ENCODE data around the gene FGFR4.
"Not testable (repeated sequence)": the region's sequence is repeated elsewhere in the genome, so short reads cannot be mapped to it uniquely, and the experiment has no call there.

The FGFR4 gene

DNA sequence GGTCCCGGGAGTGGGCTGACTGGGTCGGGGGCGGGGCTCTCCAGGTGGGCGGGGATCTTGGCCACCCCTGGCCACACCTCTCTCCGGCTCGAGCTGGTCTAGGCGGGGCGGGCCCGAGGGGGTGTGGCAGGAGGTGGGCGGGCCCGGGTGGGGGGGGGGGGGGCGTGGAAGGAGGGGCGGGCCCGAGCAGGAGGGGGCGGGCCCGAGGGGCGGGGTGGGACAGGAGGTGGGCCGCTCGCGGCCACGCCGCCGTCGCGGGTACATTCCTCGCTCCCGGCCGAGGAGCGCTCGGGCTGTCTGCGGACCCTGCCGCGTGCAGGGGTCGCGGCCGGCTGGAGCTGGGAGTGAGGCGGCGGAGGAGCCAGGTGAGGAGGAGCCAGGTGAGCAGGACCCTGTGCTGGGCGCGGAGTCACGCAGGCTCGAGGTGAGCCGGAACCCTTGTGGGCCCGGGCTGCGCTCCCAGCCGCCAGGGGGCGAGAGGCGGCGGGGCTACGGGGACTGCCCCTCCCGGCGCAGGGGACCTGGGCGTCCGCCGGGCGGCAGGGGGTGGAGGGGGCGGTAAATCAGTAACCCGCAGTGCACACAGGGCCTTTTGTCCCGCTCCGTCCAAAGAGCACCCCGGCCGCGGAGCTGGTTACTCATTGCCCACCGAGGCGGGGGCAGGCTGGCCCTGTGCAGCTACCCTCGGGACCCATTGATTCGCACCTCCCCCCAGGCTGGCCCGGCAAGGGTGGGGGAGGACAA, at the start of gene FGFR4:
FGFR4 (plus strand) TSS at position 262 of the 744 bp plus-strand sequence. CDS start 2,688 bp downstream, outside the sequence.
- DNase-seq (ENCODE audit: low read depth in 2 of 2), result peak; percentile 25 to 29

- no peak for DNase-seq (ENCODE audit: low read depth in 2 of 2)
These were observed 49.8 kb upstream of the FGFR4 start for GRCh38 chr5:177036921-177037320.

GRCh38 chr5:177040814-177041420, 45.8 kb upstream of the FGFR4 start:
- DNase-seq (ENCODE audit: low read depth in 2 of 2), result no peak

GRCh38 chr5:177041936-177042335, 44.8 kb upstream of the FGFR4 start:
- no peak for DNase-seq (ENCODE audit: low read depth in 2 of 2)

DNA sequence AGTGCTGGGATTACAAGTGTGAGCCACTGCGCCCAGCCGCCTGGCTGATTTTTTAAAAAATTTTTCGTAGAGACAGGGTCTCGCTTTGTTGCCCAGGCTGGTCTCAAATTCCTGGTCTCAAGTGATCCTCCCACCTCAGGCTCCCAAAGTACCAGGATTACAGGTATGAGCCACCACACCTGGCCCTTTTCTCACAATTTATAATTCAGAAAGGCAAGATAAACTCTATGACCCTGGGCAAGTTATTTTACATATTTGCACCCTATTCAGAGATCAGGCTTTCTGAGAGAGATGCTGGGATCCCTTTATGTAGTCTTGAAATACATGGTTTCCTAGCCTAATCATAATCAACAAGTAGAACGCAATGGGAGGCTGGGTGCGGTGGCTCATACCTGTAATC, 43.6 kb upstream of the FGFR4 start:
- DNase-seq (ENCODE audit: low read depth in 2 of 2), result no peak

DNA sequence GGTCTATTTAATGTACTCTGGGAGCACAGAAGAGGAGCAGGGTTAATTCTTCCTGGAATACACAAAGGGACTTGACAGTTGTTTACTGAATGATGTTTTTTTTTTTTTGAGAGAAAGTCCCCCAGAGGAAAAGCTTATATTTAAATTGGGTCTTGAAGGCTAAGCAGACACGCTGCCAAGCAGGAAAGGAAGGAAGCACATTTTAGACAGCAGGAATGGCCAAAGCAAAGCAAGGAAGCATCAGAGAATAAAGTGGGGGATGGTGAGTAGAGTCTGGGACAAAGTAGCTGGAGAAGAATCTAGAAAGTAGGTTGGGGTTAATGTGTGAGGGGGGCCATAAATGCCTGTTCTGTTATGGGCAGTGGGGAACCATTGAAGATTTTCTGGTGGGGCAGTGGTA, 42.8 kb upstream of the FGFR4 start:
- DNase-seq (ENCODE audit: low read depth in 2 of 2), result no peak

DNA sequence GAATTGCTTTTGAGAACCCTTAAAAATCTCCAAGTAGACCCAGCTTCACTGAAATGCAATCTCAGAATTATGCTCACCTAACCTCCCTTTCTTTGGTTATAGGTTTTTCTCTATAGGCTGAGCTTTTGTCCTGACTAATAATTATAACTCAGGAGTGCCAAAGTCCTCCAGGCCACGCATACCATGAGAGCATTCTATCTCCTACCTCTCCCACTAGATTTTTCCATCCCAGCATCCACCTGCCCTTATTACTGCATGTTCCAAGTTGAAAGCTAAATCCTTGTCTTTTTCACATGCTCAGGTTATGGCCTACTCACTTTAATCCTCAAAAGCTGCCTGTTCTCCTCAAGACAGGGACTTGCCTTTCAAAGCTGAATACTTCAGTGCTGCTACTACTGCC, 42.1 kb upstream of the FGFR4 start:
- no peak for DNase-seq (ENCODE audit: low read depth in 2 of 2)

DNA sequence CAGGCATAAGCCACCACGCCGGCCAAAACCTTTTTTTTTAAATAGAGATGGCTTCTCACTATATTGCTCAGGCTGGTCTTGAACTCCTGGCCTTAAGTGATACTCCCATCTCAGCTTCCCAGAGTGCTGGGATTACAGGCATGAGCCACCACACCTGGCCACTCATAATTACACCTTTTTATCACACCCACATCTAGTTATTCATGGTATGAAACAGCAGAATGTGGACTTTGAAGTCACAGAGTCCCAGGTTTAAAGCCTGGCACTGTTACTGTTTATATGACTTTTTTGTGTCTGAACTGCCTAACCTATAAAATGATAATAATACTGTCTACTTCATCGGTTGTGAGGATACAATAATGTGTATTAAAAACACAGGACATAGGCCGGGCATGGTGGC, 41.1 kb upstream of the FGFR4 start:
- DNase-seq (ENCODE audit: low read depth in 2 of 2), result no peak

DNA sequence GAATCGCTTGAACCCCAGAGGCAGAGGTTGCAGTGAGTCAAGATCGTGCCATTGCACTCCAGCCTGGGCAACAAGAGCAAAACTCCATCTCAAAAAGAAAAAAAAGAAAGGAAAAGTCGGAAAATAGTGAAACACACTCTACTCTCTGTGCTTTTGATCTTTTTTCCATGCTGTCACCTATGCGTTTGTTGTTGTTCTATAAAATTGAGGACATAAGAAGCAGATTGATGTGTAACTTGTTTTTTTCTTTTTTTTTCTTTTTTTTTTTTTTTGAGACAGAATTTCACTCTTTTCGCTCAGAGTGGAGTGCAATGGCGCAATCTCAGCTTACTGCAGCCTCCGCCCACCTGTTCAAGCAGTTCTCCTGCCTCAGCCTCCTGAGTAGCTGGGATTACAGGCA, 38.2 kb upstream of the FGFR4 start:
- DNase-seq (ENCODE audit: low read depth in 2 of 2), result not testable (repeated sequence)

GRCh38 chr5:177049285-177049684, 37.4 kb upstream of the FGFR4 start:
- DNase-seq (ENCODE audit: low read depth in 2 of 2), result no peak

GRCh38 chr5:177064500-177065277, 22.0 kb upstream of the FGFR4 start:
- no peak for DNase-seq (ENCODE audit: low read depth in 2 of 2)

DNA sequence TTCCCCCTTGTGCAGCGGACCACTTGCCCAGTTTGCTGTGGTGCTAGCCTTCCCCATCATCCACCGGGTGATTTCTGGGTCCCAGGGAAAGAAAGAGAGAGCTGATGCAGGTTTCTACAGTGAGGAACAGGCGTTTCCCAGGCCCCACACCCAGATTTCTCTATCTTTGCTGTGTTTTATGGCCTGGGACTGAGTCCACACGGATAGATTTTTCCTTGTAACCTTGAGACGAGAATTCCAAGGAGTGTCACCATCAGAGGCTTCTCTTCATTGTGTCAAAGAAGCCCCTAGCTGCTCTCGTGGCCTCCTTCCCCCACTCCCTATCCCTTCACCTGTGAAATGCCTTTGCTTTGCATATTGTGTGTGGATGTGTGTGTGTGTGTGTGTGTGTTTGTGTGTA, 21.2 kb upstream of the FGFR4 start:
- no peak for DNase-seq (ENCODE audit: low read depth in 2 of 2)

- DNase-seq (ENCODE audit: low read depth in 2 of 2), result no peak
These were observed 20.5 kb upstream of the FGFR4 start for GRCh38 chr5:177066224-177066623.

DNA sequence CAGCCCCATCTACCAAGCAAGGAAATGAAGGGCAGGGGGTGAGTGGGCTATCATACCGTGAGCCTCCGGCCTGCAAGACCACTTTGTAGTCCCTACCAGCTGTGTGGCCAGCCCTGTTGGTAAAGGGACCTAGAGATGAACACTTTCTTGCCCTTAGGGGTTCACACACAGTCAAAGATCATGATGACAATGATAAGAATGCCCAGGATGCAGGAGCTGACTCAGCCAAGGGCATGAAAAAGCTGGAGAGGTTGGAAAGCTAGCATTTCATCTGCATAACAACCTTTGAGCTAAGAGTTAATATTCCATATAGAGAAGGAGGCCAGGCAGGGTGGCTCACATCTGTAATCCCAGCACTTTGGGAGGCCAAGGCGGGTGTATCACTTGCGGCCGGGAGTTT, 19.2 kb upstream of the FGFR4 start:
- no peak for DNase-seq (ENCODE audit: low read depth in 2 of 2)

DNA sequence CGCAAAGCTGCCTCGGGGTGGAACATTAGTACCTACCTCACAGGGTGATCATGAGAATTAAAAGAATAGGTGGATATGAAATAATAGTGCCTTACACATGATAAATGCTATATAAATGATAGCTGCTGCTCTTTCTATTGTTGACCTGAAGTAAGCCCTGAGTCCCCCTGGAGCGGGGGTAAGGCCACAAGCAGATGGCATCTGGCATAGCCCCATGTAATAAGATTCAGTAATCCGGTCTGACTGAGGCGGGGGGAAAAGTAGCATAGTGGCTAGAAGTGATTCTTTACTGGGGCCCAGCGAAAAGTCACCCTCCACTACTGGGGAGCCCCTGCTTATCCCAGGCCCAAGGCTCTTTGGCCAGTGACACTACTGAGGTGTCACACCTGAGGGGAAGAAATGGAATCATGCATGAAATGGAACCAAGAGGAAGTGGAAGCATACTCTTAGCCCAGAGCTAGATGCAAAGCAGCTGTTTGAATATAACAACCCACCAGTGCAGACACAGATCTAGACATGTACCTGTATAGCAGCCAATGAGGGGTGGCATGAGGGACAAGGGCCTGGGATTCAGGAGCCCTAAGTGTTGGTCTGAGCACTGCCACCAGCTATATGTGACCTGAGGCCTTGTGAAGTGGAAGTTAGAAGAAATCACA, 16.1 kb upstream of the FGFR4 start:
- DNase-seq (ENCODE audit: low read depth in 2 of 2), result no peak

DNA sequence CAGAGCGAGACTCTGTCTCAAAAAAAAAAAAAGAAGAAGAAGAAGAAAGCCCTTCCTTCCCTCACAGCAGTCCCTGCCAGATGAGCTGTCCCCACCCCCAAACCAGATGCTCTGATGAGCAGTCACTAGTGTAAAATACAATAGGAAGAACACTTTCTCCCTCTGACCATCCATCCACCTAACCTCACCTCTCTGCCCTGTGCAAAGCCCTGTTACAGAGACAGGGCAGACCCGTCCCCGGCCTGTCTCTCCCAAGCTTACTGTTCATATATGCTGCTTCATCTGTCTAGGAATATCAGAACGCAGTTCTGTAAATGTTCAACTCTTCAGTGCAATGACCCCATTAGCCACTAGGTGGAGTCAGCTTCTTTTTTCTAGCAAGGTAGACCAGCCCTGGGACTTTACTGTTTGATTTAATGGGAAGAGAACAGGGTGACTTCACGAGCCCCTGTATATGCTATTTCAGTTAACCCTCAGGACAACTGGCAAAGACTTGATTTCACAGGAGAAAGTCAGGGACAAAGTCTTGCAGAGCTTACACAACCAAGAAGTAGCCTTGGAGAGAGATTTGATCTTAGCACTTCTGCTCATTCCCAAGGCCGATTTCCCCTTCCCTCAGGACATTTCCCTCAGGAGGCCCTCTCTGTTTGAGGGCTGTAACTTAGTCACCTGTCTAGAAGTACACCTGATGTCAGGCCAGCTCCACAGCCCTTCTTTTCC, 14.9 kb upstream of the FGFR4 start:
- DNase-seq (ENCODE audit: low read depth in 2 of 2), result peak; percentile 39 to 42

DNA sequence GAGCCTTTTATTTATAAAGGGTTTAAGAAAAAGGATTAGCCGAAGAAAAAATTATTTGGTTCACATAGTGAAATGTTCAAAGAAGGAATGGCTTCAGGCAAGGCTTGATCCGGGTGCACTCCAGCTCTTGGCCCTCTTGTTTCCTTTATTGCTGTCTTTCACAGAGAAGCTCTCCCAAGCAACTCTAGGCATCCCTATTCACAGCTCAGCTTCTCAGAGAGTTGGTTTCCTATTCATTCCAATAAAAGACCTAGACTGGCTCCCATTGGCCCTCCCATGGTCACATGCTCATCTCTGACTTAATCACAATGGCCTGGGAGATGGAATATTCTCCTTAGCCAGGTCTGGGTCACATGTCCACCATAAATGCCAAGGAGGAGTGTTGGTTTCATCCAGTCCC, 9.4 kb upstream of the FGFR4 start:
- DNase-seq (ENCODE audit: low read depth in 2 of 2), result no peak

GRCh38 chr5:177079606-177080005, 7.1 kb upstream of the FGFR4 start:
- DNase-seq (ENCODE audit: low read depth in 2 of 2), result no peak

GRCh38 chr5:177080265-177080664, 6.5 kb upstream of the FGFR4 start:
- DNase-seq (ENCODE audit: low read depth in 2 of 2), result no peak

DNA sequence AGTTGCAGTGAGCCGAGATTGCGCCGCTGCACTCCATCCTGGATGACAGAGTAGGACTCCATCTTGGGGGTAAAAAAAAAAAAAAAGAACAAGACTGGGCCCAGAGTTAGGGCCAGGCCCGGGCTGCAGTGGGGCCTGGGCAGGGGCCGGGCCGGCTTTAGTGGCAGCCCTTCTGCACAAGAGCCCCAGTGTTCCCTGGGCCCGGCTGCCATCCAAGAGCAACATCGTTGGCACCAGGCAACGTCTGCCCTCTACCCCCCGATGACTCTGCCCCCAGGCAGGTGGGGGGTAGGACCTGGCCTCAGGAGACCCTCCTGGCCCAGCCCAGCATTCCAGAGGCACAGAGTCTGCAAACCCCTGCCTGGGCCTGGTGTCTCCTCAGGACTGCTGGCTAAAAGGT, 4.9 kb upstream of the FGFR4 start:
- DNase-seq (ENCODE audit: low read depth in 2 of 2), result no peak

DNA sequence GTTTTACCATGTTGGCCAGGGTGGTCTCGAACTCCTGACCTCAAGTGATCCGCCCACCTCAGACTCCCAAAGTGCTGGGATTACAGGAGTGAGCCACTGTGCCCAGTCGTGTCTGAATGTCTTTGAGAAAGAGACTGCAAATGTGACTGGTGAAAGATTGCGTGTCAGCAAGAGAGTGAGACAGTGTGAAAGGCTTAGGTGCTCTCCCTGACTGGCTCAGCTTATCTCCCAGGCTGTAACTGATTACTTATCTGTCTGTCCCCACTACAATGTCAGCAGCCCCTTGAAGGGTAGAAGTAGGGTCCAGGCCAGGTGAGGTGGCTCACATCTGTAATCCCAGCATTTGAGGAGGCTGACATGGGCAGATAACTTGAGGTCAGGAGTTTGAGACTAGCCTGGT, 3.4 kb upstream of the FGFR4 start:
- no peak for DNase-seq (ENCODE audit: low read depth in 2 of 2)

GRCh38 chr5:177084175-177084574, 2.5 kb upstream of the FGFR4 start:
- no peak for DNase-seq (ENCODE audit: low read depth in 2 of 2)
